ENCODE measurements around the gene SLC5A2. TPM values are rescaled to one million over a fixed set of nuclear protein-coding genes. Genes with fewer than 3 reads are reported as not detected.
A peak's percentile ranks its signal among the peaks of the same experiment; 100 is the strongest.
"Not testable (repeated sequence)": the region's sequence is repeated elsewhere in the genome, so short reads cannot be mapped to it uniquely, and the experiment has no call there.

Gene SLC5A2
- total RNA-seq, 2 donors from 2014 or later: not detected

- peaks cover 85% of the 10 kb centered on the region for H3K36me3 ChIP-seq
- no peaks in the 10 kb centered on the region for H3K4me1 ChIP-seq
- H3K4me3 ChIP-seq: no peak overlapping the region
- no peaks in the 10 kb centered on the region for H3K9me3 ChIP-seq
- H3K27me3 ChIP-seq: no peaks in the 10 kb centered on the region
- DNase-seq (ENCODE audit: low spot score): no peak
- no peak overlapping the region for H3K27ac ChIP-seq
- TF ChIP-seq CTCF (IDR thresholded peaks at IDR 0.05): no peak
Observed at GRCh38 chr16:31496670-31497069, 13.7 kb downstream of the SLC5A2 start.

GRCh38 chr16:31498493-31498892 is 15.6 kb downstream of the SLC5A2 start:
- no peak overlapping the region for H3K4me3 ChIP-seq
- no peak overlapping the region for H3K27ac ChIP-seq
- H3K27me3 ChIP-seq: no peaks in the 10 kb centered on the region
- TF ChIP-seq CTCF (IDR thresholded peaks at IDR 0.05): no peak
- peaks cover 67% of the 10 kb centered on the region for H3K36me3 ChIP-seq
- H3K4me1 ChIP-seq: peaks cover 0 to 4% of the 10 kb centered on the region in 2 donors
- DNase-seq (ENCODE audit: low spot score): no peak
- H3K9me3 ChIP-seq: no peaks in the 10 kb centered on the region

- no peaks in the 10 kb centered on the region for H3K9me3 ChIP-seq
- no peak for TF ChIP-seq CTCF (IDR thresholded peaks at IDR 0.05)
- H3K4me3 ChIP-seq: no peak overlapping the region
- peaks cover 0 to 19% of the 10 kb centered on the region in 2 donors for H3K4me1 ChIP-seq
- H3K36me3 ChIP-seq: peaks cover 53% of the 10 kb centered on the region
- DNase-seq (ENCODE audit: low spot score): no peak
- no peak overlapping the region for H3K27ac ChIP-seq
- H3K27me3 ChIP-seq: no peaks in the 10 kb centered on the region
Observed at GRCh38 chr16:31499928-31500327, 17.0 kb downstream of the SLC5A2 start.

- no peak for DNase-seq (ENCODE audit: low spot score)
- Histone ChIP-seq H3K4me1 (peaks cover 0 to 30% of the 10 kb centered on the region in 2 donors), H3K36me3 (peaks cover 39% of the 10 kb centered on the region), H3K27ac (no peak overlapping the region), H3K9me3 (no peaks in the 10 kb centered on the region), H3K27me3 (no peaks in the 10 kb centered on the region), H3K4me3 (no peak overlapping the region)
- no peak for TF ChIP-seq CTCF (IDR thresholded peaks at IDR 0.05)
Observed at GRCh38 chr16:31501226-31501965, 18.5 kb downstream of the SLC5A2 start.

GRCh38 chr16:31501966-31502348 is 19.0 kb downstream of the SLC5A2 start:
- Histone ChIP-seq H3K27me3 (no peaks in the 10 kb centered on the region), H3K36me3 (peaks cover 33% of the 10 kb centered on the region), H3K4me1 (peaks cover 0 to 36% of the 10 kb centered on the region in 2 donors), H3K4me3 (no peak overlapping the region), H3K9me3 (no peaks in the 10 kb centered on the region), H3K27ac (no peak overlapping the region)
- DNase-seq (ENCODE audit: low spot score): no peak
- no peak for TF ChIP-seq CTCF (IDR thresholded peaks at IDR 0.05)

GRCh38 chr16:31502981-31503380 is 20.1 kb downstream of the SLC5A2 start:
- Histone ChIP-seq H3K27ac (peak overlapping the region in 1 of 2 donors; percentile 75), H3K36me3 (peaks cover 25% of the 10 kb centered on the region), H3K27me3 (no peaks in the 10 kb centered on the region), H3K4me1 (peaks cover 0 to 44% of the 10 kb centered on the region in 2 donors), H3K4me3 (no peak overlapping the region), H3K9me3 (no peaks in the 10 kb centered on the region)
- no peak for DNase-seq (ENCODE audit: low spot score)
- no peak for TF ChIP-seq CTCF (IDR thresholded peaks at IDR 0.05)

- Histone ChIP-seq H3K4me1 (peaks cover 0 to 44% of the 10 kb centered on the region in 2 donors), H3K27ac (peak overlapping the region in 1 of 2 donors; percentile 75), H3K36me3 (peaks cover 19% of the 10 kb centered on the region)
- DNase-seq (ENCODE audit: low spot score); H3K27me3 ChIP-seq; H3K9me3 ChIP-seq; H3K4me3 ChIP-seq: not testable (repeated sequence)
Observed at GRCh38 chr16:31503555-31503954, 20.6 kb downstream of the SLC5A2 start.

Data from right atrium auricular region (tissue), 2 donors.